PC-3 (cell line): ENCODE data around the gene SNX5. TPM values are rescaled to one million over a fixed set of nuclear protein-coding genes. Genes with fewer than 3 reads are reported as not detected.

Experiments
- ATAC-seq: fragments of 200-7000 bp; cut with Tn5 transposase; 2 replicates; pipeline ENCODE4 v1.9.1; 2020; ENCODE audit warnings: mild to moderate bottlenecking, moderate library complexity
- BruUV-seq: library from RNA; stranded (reverse); fragments of 400-500 nt; replicated peaks from 2 replicates; lab custom pipeline; 2021; lab: Mats Ljungman, UMichigan
- CTCF ChIA-PET: fragments of 300-600 bp; sonication (Branson Sonifier 250); formaldehyde crosslinking; loops from one replicate; lab custom pipeline; 2022; ENCODE audit warnings: antibody characterized with exemption; lab: Charles Lee
- POLR2A ChIA-PET: fragments of 300-600 bp; sonication (Branson Sonifier 250); formaldehyde crosslinking; loops from one replicate; lab custom pipeline; 2022; ENCODE audit warnings: antibody characterized with exemption; ENCODE audit not compliant: unreplicated experiment; lab: Charles Lee
- DNase-seq: peaks from one replicate; pipeline ENCODE4 v3.0.0-alpha.2; 2015
- H2AFZ ChIP-seq: fragments of 300-600 bp; sonication (generic); 2 replicates; pipeline ENCODE4 v1.6.0; 2016; ENCODE audit warnings: antibody characterized with exemption, low read length
- H3F3A ChIP-seq: fragments of 300-600 bp; sonication (generic); one replicate; pipeline ENCODE4 v1.6.0; 2017; ENCODE audit warnings: antibody characterized with exemption, low read length, control low read depth, mild to moderate bottlenecking; ENCODE audit not compliant: unreplicated experiment
- H3K27ac ChIP-seq: fragments of 300-600 bp; sonication (generic); 2 replicates; pipeline ENCODE4 v1.5.1; 2016; ENCODE audit warnings: mild to moderate bottlenecking, low read length
- H3K27me3 ChIP-seq: fragments of 300-600 bp; sonication (generic); 2 replicates; pipeline ENCODE4 v1.6.1; 2016; ENCODE audit warnings: low read length, mixed read lengths
- H3K36me3 ChIP-seq: fragments of 300-600 bp; sonication (generic); 2 replicates; pipeline ENCODE4 v1.6.1; 2016; ENCODE audit warnings: low read depth, mixed run types, low read length, mixed read lengths
- H3K4me1 ChIP-seq: fragments of 300-600 bp; sonication (generic); 2 replicates; pipeline ENCODE4 v1.5.1; 2016; ENCODE audit warnings: low read length; ENCODE audit not compliant: insufficient read depth
- H3K4me2 ChIP-seq: fragments of 300-600 bp; sonication (generic); 2 replicates; pipeline ENCODE4 v1.6.0; 2016; ENCODE audit warnings: low read length
- H3K4me3 ChIP-seq: fragments of 300-600 bp; sonication (generic); 2 replicates; pipeline ENCODE4 v1.5.1; 2016; ENCODE audit warnings: mild to moderate bottlenecking, low read length, mixed read lengths
- H3K79me2 ChIP-seq: fragments of 300-600 bp; sonication (generic); 2 replicates; pipeline ENCODE4 v1.6.1; 2017; ENCODE audit warnings: low read length, mixed read lengths
- H3K9ac ChIP-seq: fragments of 300-600 bp; sonication (generic); 2 replicates; pipeline ENCODE4 v1.6.0; 2016; ENCODE audit warnings: mild to moderate bottlenecking, low read length
- H3K9me2 ChIP-seq: fragments of 300-600 bp; sonication (generic); replicated peaks from 2 replicates; pipeline ENCODE4 v1.6.1; 2016; ENCODE audit warnings: mixed run types, low read length, mixed read lengths
- H3K9me3 ChIP-seq: fragments of 300-600 bp; sonication (generic); 2 replicates; pipeline ENCODE4 v1.6.1; 2016; ENCODE audit warnings: low read length, mixed read lengths
- H4K20me1 ChIP-seq: fragments of 300-600 bp; sonication (generic); 2 replicates; pipeline ENCODE4 v1.6.1; 2016; ENCODE audit warnings: low read length, mixed read lengths
- EZH2 ChIP-seq: fragments of 300-600 bp; sonication (generic); IDR thresholded peaks from one replicate; pipeline ENCODE4 v1.6.1; 2017; ENCODE audit warnings: antibody characterized with exemption, mild to moderate bottlenecking, low read length; ENCODE audit not compliant: unreplicated experiment
- EZH2phosphoT487 ChIP-seq: fragments of 300-600 bp; sonication (generic); IDR thresholded peaks from 2 replicates; pipeline ENCODE4 v1.6.1; 2018; ENCODE audit warnings: mild to moderate bottlenecking, antibody characterized with exemption, low read length, borderline replicate concordance
- intact Hi-C: fragments of 100-400 bp; cut with micrococcal nuclease; formaldehyde crosslinking; loops from 2 replicates; pipeline ENCODE4 v1.9.0; 2023
- total RNA-seq: library from RNA; depleted of rRNA; stranded (reverse); fragments of >200 nt; gene quantifications from 2 replicates; pipeline ENCODE4 v1.2.3, GENCODE V29; 2014
- TF ChIP-seq, protein P1 (sequence below): fragments of 300-600 bp; sonication (generic); conservative IDR thresholded peaks from 2 replicates; pipeline ENCODE4 v1.5.1; 2017; ENCODE audit warnings: antibody characterized with exemption, low read depth, mild to moderate bottlenecking, low read length

SNX5 gene
- total RNA-seq, 1 experiment from 2014 or later: 159 TPM

- intact Hi-C loops: no loop called here
- no peak overlapping the region for H3K4me2 ChIP-seq
- H3K9me2 ChIP-seq: no peaks in the 10 kb centered on the region
- H3K27me3 ChIP-seq: no peaks in the 10 kb centered on the region
- ATAC-seq: no peak
- no peaks in the 10 kb centered on the region for H3F3A ChIP-seq
- H3K79me2 ChIP-seq: no peaks in the 10 kb centered on the region
- no peaks in the 10 kb centered on the region for H3K9me3 ChIP-seq
- no peak overlapping the region for H3K9ac ChIP-seq
- no peak overlapping the region for H3K4me3 ChIP-seq
- no peaks in the 10 kb centered on the region for H3K4me1 ChIP-seq
- H3K36me3 ChIP-seq: no peaks in the 10 kb centered on the region
- TF ChIP-seq EZH2: no peak
- no peak for TF ChIP-seq EZH2phosphoT487
- TF ChIP-seq, protein P1, sequence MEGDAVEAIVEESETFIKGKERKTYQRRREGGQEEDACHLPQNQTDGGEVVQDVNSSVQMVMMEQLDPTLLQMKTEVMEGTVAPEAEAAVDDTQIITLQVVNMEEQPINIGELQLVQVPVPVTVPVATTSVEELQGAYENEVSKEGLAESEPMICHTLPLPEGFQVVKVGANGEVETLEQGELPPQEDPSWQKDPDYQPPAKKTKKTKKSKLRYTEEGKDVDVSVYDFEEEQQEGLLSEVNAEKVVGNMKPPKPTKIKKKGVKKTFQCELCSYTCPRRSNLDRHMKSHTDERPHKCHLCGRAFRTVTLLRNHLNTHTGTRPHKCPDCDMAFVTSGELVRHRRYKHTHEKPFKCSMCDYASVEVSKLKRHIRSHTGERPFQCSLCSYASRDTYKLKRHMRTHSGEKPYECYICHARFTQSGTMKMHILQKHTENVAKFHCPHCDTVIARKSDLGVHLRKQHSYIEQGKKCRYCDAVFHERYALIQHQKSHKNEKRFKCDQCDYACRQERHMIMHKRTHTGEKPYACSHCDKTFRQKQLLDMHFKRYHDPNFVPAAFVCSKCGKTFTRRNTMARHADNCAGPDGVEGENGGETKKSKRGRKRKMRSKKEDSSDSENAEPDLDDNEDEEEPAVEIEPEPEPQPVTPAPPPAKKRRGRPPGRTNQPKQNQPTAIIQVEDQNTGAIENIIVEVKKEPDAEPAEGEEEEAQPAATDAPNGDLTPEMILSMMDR: no peak
- no peak overlapping the region for H3K27ac ChIP-seq
- POLR2A ChIA-PET: no interaction called here
- CTCF ChIA-PET: no interaction called here
- H4K20me1 ChIP-seq: no peaks in the 10 kb centered on the region
- BruUV-seq: no TSS peak
- DNase-seq: no peak
- H2AFZ ChIP-seq: no peak overlapping the region
Observed at GRCh38 chr20:17933121-17933520, 35.5 kb downstream of the SNX5 start.

GRCh38 chr20:17932396-17932795 is 36.2 kb downstream of the SNX5 start:
- no TSS peak for BruUV-seq
- ATAC-seq: no peak
- CTCF ChIA-PET: no interaction called here

DNA sequence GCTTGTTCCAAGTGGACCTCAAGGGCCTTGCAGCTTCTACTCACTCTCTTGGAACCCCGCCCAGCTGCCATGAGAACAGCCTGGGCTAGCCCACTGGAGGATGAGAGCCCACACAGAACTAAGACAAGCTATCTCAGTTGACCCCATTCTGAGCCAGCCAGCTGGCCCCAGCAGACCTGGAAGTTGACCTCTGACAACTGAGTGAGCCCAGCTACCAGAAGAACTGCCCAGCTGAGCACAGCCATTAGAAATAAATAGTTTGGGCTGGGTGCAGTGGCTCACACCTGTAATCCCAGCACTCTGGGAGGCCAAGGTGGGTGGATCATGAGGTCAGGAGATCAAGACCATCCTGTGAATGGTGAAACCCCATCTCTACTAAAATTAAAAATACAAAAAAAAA is 37.1 kb downstream of the SNX5 start:
- H3K27me3 ChIP-seq: no peaks in the 10 kb centered on the region
- H3K9ac ChIP-seq: no peak overlapping the region
- no peak for ATAC-seq
- no peak overlapping the region for H3K27ac ChIP-seq
- TF ChIP-seq, protein P1: no peak
- TF ChIP-seq EZH2phosphoT487 (no peak), EZH2 (no peak)
- no peak for DNase-seq
- no peaks in the 10 kb centered on the region for H4K20me1 ChIP-seq
- H3K9me3 ChIP-seq: no peaks in the 10 kb centered on the region
- H3K4me3 ChIP-seq: no peak overlapping the region
- H3K4me2 ChIP-seq: no peak overlapping the region
- no peaks in the 10 kb centered on the region for H3K36me3 ChIP-seq
- POLR2A ChIA-PET: no interaction called here
- H2AFZ ChIP-seq: no peak overlapping the region
- no peaks in the 10 kb centered on the region for H3K9me2 ChIP-seq
- intact Hi-C loops: no loop called here
- H3K4me1 ChIP-seq: no peaks in the 10 kb centered on the region
- BruUV-seq: no TSS peak
- CTCF ChIA-PET: no interaction called here
- no peaks in the 10 kb centered on the region for H3F3A ChIP-seq
- no peaks in the 10 kb centered on the region for H3K79me2 ChIP-seq

More at GRCh38 chr20:17932396-17932795, 36.2 kb downstream of the SNX5 start:
- POLR2A ChIA-PET: no interaction called here
- Histone ChIP-seq H2AFZ (no peak overlapping the region), H3K4me3 (no peak overlapping the region), H4K20me1 (no peaks in the 10 kb centered on the region), H3K36me3 (no peaks in the 10 kb centered on the region), H3K9ac (no peak overlapping the region), H3K9me3 (no peaks in the 10 kb centered on the region), H3K4me2 (no peak overlapping the region), H3K79me2 (no peaks in the 10 kb centered on the region), H3F3A (no peaks in the 10 kb centered on the region), H3K27ac (no peak overlapping the region), H3K4me1 (no peaks in the 10 kb centered on the region), H3K27me3 (no peaks in the 10 kb centered on the region), H3K9me2 (no peaks in the 10 kb centered on the region)
- TF ChIP-seq EZH2: no peak
- TF ChIP-seq, protein P1: no peak
- no peak for DNase-seq
- intact Hi-C loops: no loop called here
